Hepatic stellate cell (primary cell): ENCODE results near the gene SLC16A10.
"Not testable (repeated sequence)": the region's sequence is repeated elsewhere in the genome, so short reads cannot be mapped to it uniquely, and the experiment has no call there.

Experiments used
- DNase-seq: peaks from one replicate; pipeline ENCODE4 v3.0.0; 2011; ENCODE audit warnings: low spot score

SLC16A10 gene

GRCh38 chr6:111134236-111134869, 47.0 kb downstream of the SLC16A10 start:
- not testable (repeated sequence) for DNase-seq

GRCh38 chr6:111137489-111138093, 50.3 kb downstream of the SLC16A10 start:
- DNase-seq, result not testable (repeated sequence)

- DNase-seq, result no peak
Observed at GRCh38 chr6:111147440-111147839, 60.1 kb downstream of the SLC16A10 start.

GRCh38 chr6:111148110-111148509, 60.8 kb downstream of the SLC16A10 start:
- DNase-seq, result no peak

DNA sequence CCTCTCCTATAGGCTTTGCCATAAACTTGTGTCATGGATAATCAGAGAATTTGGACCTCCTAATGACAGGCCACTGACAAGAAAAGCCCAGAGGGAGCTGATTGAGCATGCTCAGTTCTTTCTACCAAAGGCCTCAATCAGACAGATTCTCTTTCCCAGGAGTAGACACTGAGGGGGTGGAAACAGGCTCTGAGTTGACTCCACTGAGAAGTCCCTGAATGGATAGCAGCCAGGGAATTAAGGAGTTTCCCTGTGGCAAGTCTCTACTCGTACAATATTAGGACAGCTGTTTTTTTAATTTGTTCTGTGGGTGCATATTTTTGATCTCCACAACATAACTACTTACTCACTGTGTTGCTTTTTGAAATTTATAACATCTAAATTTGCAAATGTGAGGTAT, 63.3 kb downstream of the SLC16A10 start:
- DNase-seq, result no peak

DNA sequence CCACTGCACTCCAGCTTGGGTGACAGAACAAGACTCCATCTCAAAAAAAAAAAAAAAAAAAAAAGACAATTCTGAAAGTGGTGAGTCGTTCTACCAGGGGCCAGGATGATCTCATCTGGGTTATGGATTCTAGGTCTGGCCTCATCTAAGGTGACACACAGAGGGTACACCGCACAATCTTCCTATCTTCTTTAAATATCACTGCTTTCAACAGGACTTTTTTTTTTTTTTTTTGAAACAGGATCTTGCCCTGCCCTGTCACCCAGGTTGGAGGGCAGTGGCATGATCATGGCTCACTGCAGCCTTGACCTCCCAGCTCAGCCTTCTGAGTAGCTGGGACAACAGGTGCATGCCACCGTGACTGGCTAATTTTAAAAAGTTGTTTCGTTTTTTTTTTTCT, 67.7 kb downstream of the SLC16A10 start:
- no peak for DNase-seq

GRCh38 chr6:111157412-111157811, 70.1 kb downstream of the SLC16A10 start:
- no peak for DNase-seq

GRCh38 chr6:111159633-111160032, 72.3 kb downstream of the SLC16A10 start:
- no peak for DNase-seq

DNA sequence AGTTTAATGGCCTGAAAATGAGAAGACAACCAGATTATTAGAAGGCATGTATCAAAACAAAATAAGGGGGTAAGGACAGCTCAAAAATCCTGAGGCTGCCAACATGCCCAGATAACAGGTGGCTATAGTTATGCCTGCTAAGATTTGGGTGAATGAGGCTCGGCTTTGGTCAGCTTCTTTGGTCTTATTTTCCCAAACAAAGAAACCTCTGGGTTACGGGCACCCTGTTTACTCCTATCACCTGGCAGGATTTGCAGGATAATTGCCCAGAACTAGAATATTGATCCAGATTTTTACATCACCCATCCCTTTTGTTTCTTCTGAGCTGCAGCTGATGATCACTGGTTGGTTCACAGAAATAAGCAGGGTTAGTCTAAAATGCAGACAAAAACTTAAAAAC, 74.3 kb downstream of the SLC16A10 start:
- DNase-seq, result no peak

GRCh38 chr6:111162504-111162903, 75.2 kb downstream of the SLC16A10 start:
- no peak for DNase-seq

GRCh38 chr6:111171577-111172400, 84.5 kb downstream of the SLC16A10 start:
- DNase-seq, result no peak

DNA sequence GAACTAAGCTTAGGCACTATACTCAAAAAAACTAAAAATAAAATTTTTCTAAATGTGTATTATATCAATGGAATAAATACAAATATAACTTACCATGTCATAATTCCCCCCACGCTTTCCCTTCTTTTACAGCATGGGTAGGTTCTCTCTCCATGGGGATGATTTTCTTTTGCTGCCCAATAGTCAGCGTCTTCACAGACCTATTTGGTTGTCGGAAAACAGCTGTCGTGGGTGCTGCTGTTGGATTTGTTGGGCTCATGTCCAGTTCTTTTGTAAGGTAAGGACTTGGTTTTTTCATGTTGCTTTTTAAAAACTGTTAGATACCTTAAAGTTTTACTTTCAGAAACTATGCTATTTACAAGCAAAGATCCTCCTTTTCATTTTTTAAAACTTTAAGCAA, 85.3 kb downstream of the SLC16A10 start:
- DNase-seq, result no peak

DNA sequence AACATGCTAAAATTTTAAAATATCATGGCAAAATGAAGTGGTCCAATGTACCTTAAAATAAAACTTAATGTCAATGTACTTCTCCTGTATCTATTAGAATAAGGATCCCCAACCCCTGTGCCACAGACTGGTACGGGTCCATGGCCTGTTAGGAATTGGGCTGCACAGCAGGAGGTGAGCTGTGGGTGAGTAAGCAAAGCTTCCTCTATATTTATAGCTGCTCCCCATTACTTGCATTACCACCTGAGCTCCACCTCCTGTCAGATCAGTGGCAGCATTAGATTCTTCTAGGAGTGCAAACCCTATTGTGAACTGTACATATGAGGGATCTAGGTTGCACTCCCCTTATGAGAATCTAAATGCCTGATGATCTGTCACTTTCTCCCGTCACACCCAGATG, 86.0 kb downstream of the SLC16A10 start:
- DNase-seq, result no peak

DNA sequence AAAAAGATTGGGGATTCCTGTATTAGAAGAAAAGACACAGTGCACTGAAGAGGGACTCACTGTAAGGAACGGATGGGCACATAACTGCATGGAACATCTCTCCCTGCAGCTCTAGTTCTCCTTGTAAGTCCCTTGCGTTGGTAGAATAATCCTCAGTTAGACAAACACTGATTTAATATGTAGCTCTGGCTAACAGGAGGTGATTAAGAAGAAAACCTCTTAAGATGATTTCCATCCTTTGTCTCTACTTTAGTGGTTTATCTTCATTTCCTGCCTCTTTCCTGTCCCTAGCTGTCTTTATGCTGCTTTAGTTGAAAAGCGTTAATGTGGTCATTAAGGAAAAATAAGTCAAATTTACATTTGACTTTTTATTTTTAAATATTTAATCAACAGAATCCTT, 86.6 kb downstream of the SLC16A10 start:
- DNase-seq, result no peak

GRCh38 chr6:111175109-111175508, 87.8 kb downstream of the SLC16A10 start:
- DNase-seq, result no peak

GRCh38 chr6:111176038-111176759, 88.9 kb downstream of the SLC16A10 start:
- DNase-seq, result no peak

GRCh38 chr6:111176760-111177099, 89.4 kb downstream of the SLC16A10 start:
- DNase-seq, result no peak

DNA sequence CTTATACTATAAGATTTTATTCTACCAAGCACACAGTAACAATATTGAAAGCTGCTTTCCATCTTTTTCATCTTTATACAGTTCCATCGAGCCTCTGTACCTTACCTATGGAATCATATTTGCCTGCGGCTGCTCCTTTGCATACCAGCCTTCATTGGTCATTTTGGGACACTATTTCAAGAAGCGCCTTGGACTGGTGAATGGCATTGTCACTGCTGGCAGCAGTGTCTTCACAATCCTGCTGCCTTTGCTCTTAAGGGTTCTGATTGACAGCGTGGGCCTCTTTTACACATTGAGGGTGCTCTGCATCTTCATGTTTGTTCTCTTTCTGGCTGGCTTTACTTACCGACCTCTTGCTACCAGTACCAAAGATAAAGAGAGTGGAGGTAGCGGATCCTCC, 89.8 kb downstream of the SLC16A10 start:
- no peak for DNase-seq

DNA sequence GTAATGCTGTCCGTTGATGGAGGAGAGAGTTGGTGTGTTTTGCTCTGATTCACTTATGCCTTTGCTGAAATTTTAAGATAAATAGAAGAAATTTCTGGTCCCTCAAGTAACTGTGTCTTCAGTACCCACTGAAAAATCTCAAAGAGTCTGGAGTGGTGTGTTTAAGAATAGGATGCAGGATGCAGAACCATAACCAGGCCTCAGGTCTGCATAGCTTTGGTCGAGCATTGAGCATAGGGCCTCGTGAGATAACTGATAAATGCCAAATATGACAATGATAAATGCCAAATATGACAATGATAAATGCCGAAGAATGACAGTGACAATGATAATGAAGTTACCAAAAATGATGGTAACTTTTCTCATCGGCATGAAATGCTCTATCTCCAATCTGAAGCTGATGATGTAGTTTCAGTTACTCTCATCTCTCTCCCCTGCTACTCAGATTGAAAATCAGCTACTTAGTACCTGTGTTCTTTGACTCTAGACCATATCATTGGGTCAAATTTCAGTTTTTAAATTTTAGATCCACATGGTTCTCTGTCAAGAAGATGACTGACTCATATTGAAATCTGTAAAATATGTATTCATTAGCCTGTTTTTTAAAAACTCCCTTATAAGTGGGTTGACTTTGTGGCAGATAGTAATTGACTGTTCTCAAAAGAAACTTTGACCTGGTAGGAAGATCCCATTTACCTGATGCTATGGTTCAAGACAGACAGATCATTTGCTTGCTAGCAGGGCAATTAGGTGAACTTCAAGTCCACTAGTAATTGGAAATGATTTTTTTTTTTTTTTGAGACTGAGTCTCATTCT, 96.6 kb downstream of the SLC16A10 start:
- no peak for DNase-seq

- no peak for DNase-seq
Observed at GRCh38 chr6:111184827-111185532, 97.7 kb downstream of the SLC16A10 start.

DNA sequence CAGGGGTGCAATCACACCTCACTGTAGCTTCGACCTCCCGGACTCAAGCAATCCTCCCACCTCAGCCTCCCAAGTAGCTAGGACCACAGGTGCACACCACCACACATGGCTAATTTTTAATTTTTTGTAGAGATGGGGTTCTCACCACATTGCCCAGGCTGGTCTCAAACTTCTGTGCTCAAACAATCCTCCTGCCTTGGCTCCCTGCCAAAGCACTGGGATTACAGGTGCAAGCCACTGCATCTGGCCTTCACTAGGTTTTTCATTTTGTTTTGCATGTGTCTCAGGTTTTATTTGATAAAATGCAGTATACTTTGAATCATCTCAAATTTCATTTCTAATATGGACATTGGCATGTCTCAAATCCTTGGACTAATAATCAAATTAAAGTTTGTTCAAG, 98.7 kb downstream of the SLC16A10 start:
- DNase-seq, result no peak
